Karpas-422 (cell line): ENCODE results near the gene WDR54. TPM values are rescaled to one million over a fixed set of nuclear protein-coding genes. Genes with fewer than 3 reads are reported as not detected.
"Not testable (repeated sequence)": the region's sequence is repeated elsewhere in the genome, so short reads cannot be mapped to it uniquely, and the experiment has no call there.

ENCODE experiments used
- DNase-seq: peaks from one replicate; pipeline ENCODE4 v3.0.0-alpha.2; 2015
- H2AFZ ChIP-seq: fragments of 200-600 bp; sonication (generic); 2 replicates; pipeline ENCODE4 v1.6.1; 2014; ENCODE audit warnings: antibody characterized with exemption, low read length, mixed read lengths
- H3K27ac ChIP-seq: fragments of 200-600 bp; sonication (generic); 2 replicates; pipeline ENCODE4 v1.5.1; 2014; ENCODE audit warnings: mild to moderate bottlenecking, low read length, moderate library complexity
- H3K27me3 ChIP-seq: fragments of 200-600 bp; sonication (generic); 2 replicates; pipeline ENCODE4 v1.6.1; 2014; ENCODE audit warnings: low read length, mixed read lengths
- H3K36me3 ChIP-seq: fragments of 200-600 bp; sonication (generic); 2 replicates; pipeline ENCODE4 v1.6.1; 2014; ENCODE audit warnings: low read length, mixed read lengths; ENCODE audit not compliant: insufficient read depth
- H3K4me1 ChIP-seq: fragments of 200-600 bp; sonication (generic); 2 replicates; pipeline ENCODE4 v1.6.1; 2014; ENCODE audit warnings: mild to moderate bottlenecking, low read length, mixed read lengths
- H3K4me2 ChIP-seq: fragments of 200-600 bp; sonication (generic); 2 replicates; pipeline ENCODE4 v1.6.1; 2014; ENCODE audit warnings: low read length, low read depth, mild to moderate bottlenecking; ENCODE audit not compliant: poor library complexity, severe bottlenecking
- H3K4me3 ChIP-seq: fragments of 200-600 bp; sonication (generic); 2 replicates; pipeline ENCODE4 v1.5.1; 2014; ENCODE audit warnings: mild to moderate bottlenecking, antibody characterized with exemption, low read length, mixed read lengths
- H3K79me2 ChIP-seq: fragments of 200-600 bp; sonication (generic); 2 replicates; pipeline ENCODE4 v1.6.1; 2014; ENCODE audit warnings: mild to moderate bottlenecking, low read length, mixed read lengths
- H3K9ac ChIP-seq: fragments of 200-600 bp; sonication (generic); 2 replicates; pipeline ENCODE4 v1.6.0; 2014; ENCODE audit warnings: low read length
- H3K9me2 ChIP-seq: fragments of 200-600 bp; sonication (generic), shearing (Covaris generic); replicated peaks from 2 replicates; pipeline ENCODE4 v1.6.0; 2014; ENCODE audit warnings: mild to moderate bottlenecking, low read length, moderate library complexity; ENCODE audit not compliant: insufficient read depth
- H3K9me3 ChIP-seq: fragments of 300-700, 200-600 bp; sonication (generic); 2 replicates; pipeline ENCODE4 v1.6.1; 2014; ENCODE audit warnings: low read length, mixed read lengths
- H4K20me1 ChIP-seq: fragments of 200-600 bp; sonication (generic); 2 replicates; pipeline ENCODE4 v1.6.1; 2014; ENCODE audit warnings: mild to moderate bottlenecking, antibody characterized with exemption, low read length, low read depth; ENCODE audit not compliant: insufficient read depth
- total RNA-seq: library from RNA; depleted of rRNA; stranded (reverse); fragments of >200 nt; shearing (Covaris generic); gene quantifications from 2 replicates; pipeline ENCODE4 v1.2.3, GENCODE V29; 2014; ENCODE audit warnings: low replicate concordance

The WDR54 gene
- total RNA-seq, 1 experiment from 2014 or later: 130 TPM

DNA sequence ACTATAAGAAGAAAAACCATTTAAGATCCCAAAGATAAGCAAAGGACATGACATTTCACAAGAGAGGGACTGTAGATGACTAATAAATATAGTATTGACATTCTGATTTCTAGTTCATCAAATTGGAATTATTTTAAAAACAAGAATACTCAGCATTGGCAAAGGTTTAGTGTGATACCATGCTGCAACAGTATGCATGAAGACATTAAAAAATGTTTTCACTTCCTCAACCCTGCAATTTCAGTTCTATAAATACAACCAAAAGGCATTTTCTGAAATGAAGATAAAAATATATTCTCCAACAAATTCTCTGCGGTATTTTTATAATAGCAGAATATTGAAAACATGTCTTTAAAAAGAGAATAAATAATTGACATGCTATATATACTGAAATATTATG lies 2.2 kb upstream of the WDR54 start:
- peak overlapping the region; percentile 91 for H3K4me2 ChIP-seq
- H3K27ac ChIP-seq: no peak overlapping the region
- no peak for DNase-seq
- peaks cover 46% of the 10 kb centered on the region for H3K4me1 ChIP-seq
- H3K4me3 ChIP-seq: no peak overlapping the region
- no peaks in the 10 kb centered on the region for H3K9me3 ChIP-seq
- H2AFZ ChIP-seq: no peak overlapping the region
- H4K20me1 ChIP-seq: no peaks in the 10 kb centered on the region
- no peaks in the 10 kb centered on the region; the same call in 1 of the 2 replicates for H3K36me3 ChIP-seq
- H3K9ac ChIP-seq: peak overlapping the region; percentile 6; the same call in 1 of the 2 replicates
- peaks cover 19% of the 10 kb centered on the region for H3K79me2 ChIP-seq
- no peaks in the 10 kb centered on the region for H3K9me2 ChIP-seq
- H3K27me3 ChIP-seq: no peaks in the 10 kb centered on the region

DNA sequence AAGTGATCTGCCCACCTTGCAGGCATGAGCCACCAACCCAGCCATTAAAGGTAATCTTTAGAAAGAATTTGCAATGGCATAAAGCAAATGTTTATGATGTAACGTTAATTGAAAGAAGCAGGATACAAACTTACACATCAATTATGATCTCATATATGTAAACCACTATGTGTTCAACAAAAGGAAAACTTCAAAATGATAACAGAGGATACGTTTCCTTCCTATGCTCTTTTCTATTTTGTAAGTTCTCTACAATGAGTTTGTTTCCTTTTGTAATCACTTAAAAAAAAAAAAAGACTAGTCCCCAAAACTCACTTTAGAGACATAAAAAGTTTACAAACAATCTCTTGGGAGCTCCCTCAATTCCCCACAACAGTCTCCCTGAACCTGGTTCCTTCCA lies 1.5 kb upstream of the WDR54 start:
- peaks cover 48% of the 10 kb centered on the region for H3K4me1 ChIP-seq

DNA sequence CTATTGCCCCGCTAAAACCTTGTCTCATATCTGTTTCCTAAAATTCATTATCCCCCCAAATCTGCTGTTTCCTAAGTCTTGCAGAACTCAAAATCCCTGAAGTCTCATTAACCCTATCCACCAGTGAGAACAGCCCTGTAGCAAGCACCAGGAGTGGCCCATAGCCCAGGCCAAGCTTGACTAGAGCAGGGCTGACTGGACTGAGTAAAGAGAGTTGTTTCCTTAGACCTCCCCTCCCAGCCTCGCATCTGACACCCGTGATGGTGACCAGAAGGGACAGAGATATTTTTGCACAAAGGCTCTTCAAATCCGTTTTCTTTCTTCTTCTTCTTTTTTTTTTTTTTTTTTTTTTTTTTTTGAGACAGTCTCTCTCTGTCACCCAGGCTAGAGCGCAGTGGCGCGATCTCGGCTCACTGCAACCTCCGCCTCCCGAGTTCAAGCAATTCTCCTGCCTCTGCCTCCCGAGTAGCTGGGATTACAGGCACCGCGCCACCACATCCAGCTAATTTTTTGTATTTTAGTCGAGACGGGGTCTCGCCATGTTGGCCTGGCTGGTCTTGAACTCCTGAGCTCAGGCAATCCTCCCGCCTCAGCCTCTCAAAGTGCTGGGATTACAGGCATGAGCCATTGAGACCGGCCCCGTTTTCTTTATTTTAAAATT lies 957 bp upstream of the WDR54 start:
- Histone ChIP-seq H3K4me1 (peaks cover 48% of the 10 kb centered on the region), H3K27ac (peak overlapping the region; percentile 72), H3K4me2 (peak overlapping the region; percentile 91), H3K9ac (peak overlapping the region; percentile 86), H3K79me2 (peaks cover 19% of the 10 kb centered on the region), H3K4me3 (peak overlapping the region; percentile 84)
- H3K9me3 ChIP-seq, H3K36me3 ChIP-seq, H3K27me3 ChIP-seq, H2AFZ ChIP-seq, DNase-seq, H3K9me2 ChIP-seq, H4K20me1 ChIP-seq: not testable (repeated sequence)

More for the DNA sequence above, 1.5 kb upstream of the WDR54 start:
- peaks cover 19% of the 10 kb centered on the region for H3K79me2 ChIP-seq
- DNase-seq: no peak
- H3K9ac ChIP-seq: peak overlapping the region; percentile 86
- H3K9me3 ChIP-seq: no peaks in the 10 kb centered on the region
- no peaks in the 10 kb centered on the region for H3K9me2 ChIP-seq
- H3K36me3 ChIP-seq: peaks cover 5% of the 10 kb centered on the region; the same call in 1 of the 2 replicates
- no peaks in the 10 kb centered on the region for H3K27me3 ChIP-seq
- no peaks in the 10 kb centered on the region for H4K20me1 ChIP-seq
- H3K27ac ChIP-seq: no peak overlapping the region
- H2AFZ ChIP-seq: no peak overlapping the region
- H3K4me3 ChIP-seq: peak overlapping the region; percentile 84
- peak overlapping the region; percentile 91 for H3K4me2 ChIP-seq

DNA sequence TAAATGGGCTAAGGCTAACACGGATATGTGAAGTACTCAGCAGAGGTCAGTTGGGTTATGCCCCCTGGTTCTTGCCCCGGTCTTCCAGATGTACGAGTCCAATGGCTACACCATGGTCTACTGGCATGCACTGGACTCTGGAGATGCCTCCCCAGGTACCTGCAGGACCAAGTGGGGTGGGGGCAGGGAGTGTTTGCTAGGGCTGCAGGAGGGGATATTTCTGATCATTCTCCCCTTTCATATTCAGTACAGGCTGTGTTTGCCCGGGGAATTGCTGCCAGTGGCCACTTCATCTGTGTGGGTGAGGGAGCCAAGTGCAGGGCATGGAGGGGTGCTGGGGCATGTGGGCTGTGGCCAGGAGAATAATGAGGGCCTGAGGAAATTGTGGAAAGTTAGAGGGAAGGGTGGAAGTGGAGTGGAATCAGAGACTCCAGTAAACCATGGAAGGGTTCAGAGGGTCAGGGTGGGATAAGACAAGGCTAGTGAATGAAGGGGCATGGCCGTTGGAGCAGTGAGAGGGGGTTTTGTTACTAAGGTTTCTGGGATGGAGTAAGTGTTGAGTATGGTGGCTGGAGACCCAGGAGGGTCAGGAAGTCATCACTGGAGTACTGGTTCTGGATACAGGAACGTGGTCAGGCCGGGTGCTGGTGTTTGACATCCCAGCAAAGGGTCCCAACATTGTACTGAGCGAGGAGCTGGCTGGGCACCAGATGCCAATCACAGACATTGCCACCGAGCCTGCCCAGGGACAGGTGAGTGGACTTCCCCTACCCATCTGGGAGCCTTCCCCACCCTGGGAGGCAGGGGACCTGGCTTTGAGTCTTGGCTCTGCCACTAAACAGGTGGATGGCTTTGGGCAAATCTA lies 1.9 kb downstream of the WDR54 start:
- DNase-seq: no peak
- H3K27ac ChIP-seq: peak overlapping the region; percentile 23; the same call in 1 of the 2 replicates
- H3K9me3 ChIP-seq: no peaks in the 10 kb centered on the region
- no peak overlapping the region for H2AFZ ChIP-seq
- no peaks in the 10 kb centered on the region for H4K20me1 ChIP-seq
- H3K79me2 ChIP-seq: peaks cover 19% of the 10 kb centered on the region
- H3K9ac ChIP-seq: peak overlapping the region; percentile 86
- no peaks in the 10 kb centered on the region for H3K27me3 ChIP-seq
- peak overlapping the region; percentile 91 for H3K4me2 ChIP-seq
- peaks cover 15% of the 10 kb centered on the region for H3K36me3 ChIP-seq
- peak overlapping the region; percentile 84; the same call in 1 of the 2 replicates for H3K4me3 ChIP-seq
- peaks cover 48% of the 10 kb centered on the region for H3K4me1 ChIP-seq
- H3K9me2 ChIP-seq: no peaks in the 10 kb centered on the region

DNA sequence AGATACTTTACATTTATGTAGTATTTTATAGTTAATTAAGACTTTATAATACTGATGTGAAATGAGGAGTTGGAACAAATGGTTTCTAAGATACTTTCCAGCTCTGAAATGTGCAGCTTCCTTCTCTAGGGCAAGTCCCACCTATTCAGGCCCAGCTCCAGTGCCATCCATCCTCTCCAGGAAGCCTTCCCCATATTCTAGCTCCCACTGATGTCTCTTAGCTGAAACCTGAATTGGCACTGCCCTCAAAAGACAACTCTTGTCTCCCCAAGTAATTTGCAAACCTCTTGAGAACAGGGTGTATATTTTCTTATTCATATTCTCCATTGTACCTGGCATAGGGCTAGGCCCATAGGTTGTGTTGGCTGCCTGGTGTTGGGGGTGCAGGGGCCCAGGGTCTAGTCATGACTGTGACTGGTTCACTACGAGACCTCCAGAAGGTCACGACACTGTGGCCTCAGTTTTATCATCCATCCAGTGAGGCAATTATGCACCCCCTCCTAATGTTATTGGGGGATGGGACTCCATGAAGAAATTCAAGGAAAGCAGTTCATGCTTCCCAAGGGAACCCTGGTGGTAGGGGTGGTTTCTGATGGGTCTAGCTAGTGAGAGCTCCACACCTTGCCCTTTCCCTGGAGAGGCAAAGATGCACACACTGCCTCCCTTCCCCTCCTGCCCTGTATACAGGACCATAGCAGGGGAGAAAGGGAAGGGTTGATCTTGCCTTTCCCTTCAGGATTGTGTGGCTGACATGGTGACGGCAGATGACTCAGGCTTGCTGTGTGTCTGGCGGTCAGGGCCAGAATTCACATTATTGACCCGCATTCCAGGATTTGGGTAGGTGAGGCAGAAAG lies 2.8 kb downstream of the WDR54 start:
- peak overlapping the region; percentile 23; the same call in 1 of the 2 replicates for H3K27ac ChIP-seq
- no peak overlapping the region for H3K4me3 ChIP-seq
- no peak overlapping the region for H2AFZ ChIP-seq
- no peaks in the 10 kb centered on the region for H3K27me3 ChIP-seq
- peaks cover 19% of the 10 kb centered on the region for H3K79me2 ChIP-seq
- DNase-seq: no peak
- H3K9ac ChIP-seq: peak overlapping the region; percentile 86
- no peaks in the 10 kb centered on the region for H3K9me2 ChIP-seq
- peaks cover 44% of the 10 kb centered on the region for H3K4me1 ChIP-seq
- no peaks in the 10 kb centered on the region for H4K20me1 ChIP-seq
- H3K4me2 ChIP-seq: peak overlapping the region; percentile 91
- H3K36me3 ChIP-seq: peaks cover 15% of the 10 kb centered on the region
- no peaks in the 10 kb centered on the region for H3K9me3 ChIP-seq

DNA sequence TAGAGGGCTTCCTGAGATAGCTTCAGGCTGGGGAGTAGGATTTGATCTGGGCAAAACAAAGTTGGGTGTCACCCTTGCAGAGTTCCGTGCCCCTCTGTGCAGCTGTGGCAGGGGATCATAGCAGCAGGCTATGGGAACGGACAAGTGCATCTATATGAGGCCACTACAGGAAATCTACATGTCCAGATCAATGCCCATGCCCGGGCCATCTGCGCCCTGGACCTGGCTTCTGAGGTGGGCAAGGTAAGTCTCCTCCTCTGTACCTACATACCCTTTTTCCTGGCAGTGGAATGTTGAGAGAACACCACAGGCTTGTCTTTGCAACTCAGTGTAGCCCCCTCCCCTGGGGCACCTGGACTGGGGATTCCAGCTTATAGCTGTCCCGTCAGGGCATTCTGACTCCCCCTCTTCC lies 3.5 kb downstream of the WDR54 start:
- DNase-seq: no peak
- Histone ChIP-seq H2AFZ (no peak overlapping the region), H3K9me3 (no peaks in the 10 kb centered on the region), H4K20me1 (no peaks in the 10 kb centered on the region), H3K79me2 (peaks cover 19% of the 10 kb centered on the region), H3K9ac (no peak overlapping the region), H3K27ac (no peak overlapping the region), H3K4me1 (peaks cover 38% of the 10 kb centered on the region), H3K36me3 (peaks cover 15% of the 10 kb centered on the region), H3K9me2 (no peaks in the 10 kb centered on the region), H3K4me3 (no peak overlapping the region), H3K4me2 (no peak overlapping the region), H3K27me3 (no peaks in the 10 kb centered on the region)

DNA sequence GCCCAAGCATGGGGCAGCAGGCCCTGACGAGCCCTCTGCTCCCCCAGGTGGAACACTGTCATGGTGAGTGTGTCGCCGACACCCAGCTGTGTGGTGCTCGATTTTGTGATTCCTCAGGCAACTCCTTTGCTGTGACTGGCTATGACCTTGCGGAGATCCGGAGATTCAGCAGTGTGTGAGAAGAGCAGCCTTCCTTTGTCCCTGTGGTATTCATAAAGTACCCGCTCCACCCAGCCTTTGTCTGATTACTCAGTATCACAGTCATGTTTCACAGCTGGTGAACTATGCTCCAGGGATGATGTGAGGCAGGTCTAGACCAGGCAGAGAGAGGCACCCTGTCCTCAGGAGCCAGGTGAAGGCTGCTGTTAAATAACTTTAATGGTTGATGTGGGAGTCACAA lies 4.0 kb downstream of the WDR54 start:
- Histone ChIP-seq H3K4me2 (no peak overlapping the region), H3K27ac (no peak overlapping the region), H3K9ac (no peak overlapping the region), H3K36me3 (peaks cover 15% of the 10 kb centered on the region), H3K9me2 (no peaks in the 10 kb centered on the region), H3K79me2 (peaks cover 19% of the 10 kb centered on the region), H4K20me1 (no peaks in the 10 kb centered on the region), H3K9me3 (no peaks in the 10 kb centered on the region), H3K27me3 (no peaks in the 10 kb centered on the region), H2AFZ (no peak overlapping the region), H3K4me3 (no peak overlapping the region), H3K4me1 (peaks cover 33% of the 10 kb centered on the region)
- no peak for DNase-seq
